HCT116 (cell line): ENCODE results near the gene TBC1D1. TPM values are rescaled to one million over a fixed set of nuclear protein-coding genes. Genes with fewer than 3 reads are reported as not detected.

Source experiments
- ATAC-seq: fragments of 200-7000 bp; cut with Tn5 transposase; 2 replicates; pipeline ENCODE4 v1.9.1; 2020; ENCODE audit warnings: mild to moderate bottlenecking, moderate library complexity
- BruUV-seq: library from RNA; stranded (reverse); fragments of 400-500 nt; replicated peaks from 2 replicates; lab custom pipeline; 2021; lab: Mats Ljungman, UMichigan
- CTCF ChIA-PET: fragments of 300-600 bp; sonication (Branson Sonifier 250); formaldehyde crosslinking; loops from one replicate; lab custom pipeline; 2021; ENCODE audit warnings: antibody characterized with exemption; lab: Charles Lee
- POLR2A ChIA-PET: fragments of 300-600, 350-600 bp; sonication (Branson Sonifier 250); formaldehyde crosslinking; loops from one replicate; lab custom pipeline; 2021; ENCODE audit warnings: antibody characterized with exemption; lab: Charles Lee
- RAD21 ChIA-PET, 2 experiments: fragments of 300-600 bp; sonication (Branson Sonifier 250); formaldehyde crosslinking; loops; one replicate each; lab custom pipeline; 2023; ENCODE audit warnings: low total read pairs in 2 of 2; ENCODE audit not compliant: uncharacterized antibody in 2 of 2, unreplicated experiment in 2 of 2, low non-redundant PET in 1 of 2; lab: Charles Lee
- DNase-seq: peaks from one replicate; pipeline ENCODE4 v3.0.0-alpha.2; 2010; ENCODE audit warnings: low read depth, low spot score
- H2AFZ ChIP-seq: fragments of 200-600 bp; shearing (Covaris generic), sonication (generic); 2 replicates; pipeline ENCODE4 v1.6.1; 2017; ENCODE audit warnings: low read depth, mixed run types, mixed read lengths, antibody characterized with exemption, low read length; ENCODE audit not compliant: poor library complexity, severe bottlenecking
- H3K27ac ChIP-seq: 2 replicates; pipeline ENCODE4 v1.5.1; 2012; ENCODE audit warnings: low read depth, low read length
- H3K27me3 ChIP-seq: fragments of 200-600 bp; sonication (generic); 2 replicates; pipeline ENCODE4 v1.6.1; 2016; ENCODE audit warnings: mixed run types, low read length, mixed read lengths; ENCODE audit not compliant: insufficient read depth
- H3K36me3 ChIP-seq, 2 experiments: fragments of 200-500 bp in 1 of 2; fragments of 200-600 bp in 1 of 2; sonication (Bioruptor generic) in 1 of 2; sonication (generic) in 1 of 2; 2 replicates each; pipeline versions ENCODE4 v1.5.1 to v1.6.1; 2014 to 2016; ENCODE audit warnings: low read length in 2 of 2, inconsistent platforms in 1 of 2, mixed read lengths in 1 of 2, mixed run types in 1 of 2; ENCODE audit not compliant: insufficient read depth in 2 of 2, control insufficient read depth in 1 of 2
- H3K4me1 ChIP-seq, 2 experiments: fragments of 200-600 bp in 1 of 2; sonication (generic) in 1 of 2; 2 replicates each; pipeline versions ENCODE4 v1.5.1 to v1.6.1; 2012 to 2017; ENCODE audit warnings: low read length in 2 of 2, inconsistent platforms in 1 of 2, mild to moderate bottlenecking in 1 of 2, mixed read lengths in 1 of 2, mixed run types in 1 of 2, moderate library complexity in 1 of 2; ENCODE audit not compliant: insufficient read depth in 2 of 2, control insufficient read depth in 1 of 2
- H3K4me2 ChIP-seq: fragments of 200-600 bp; sonication (generic); 2 replicates; pipeline ENCODE4 v1.6.1; 2017; ENCODE audit warnings: mixed run types, low read length, mixed read lengths
- H3K4me3 ChIP-seq, 2 experiments: fragments of 200-600 bp in 1 of 2; sonication (generic) in 1 of 2; replicated peaks in 1 of 2; 2 replicates each; pipeline ENCODE4 v1.5.1; 2011 to 2016; ENCODE audit warnings: low read length in 2 of 2, control low read depth in 1 of 2, low read depth in 1 of 2, mild to moderate bottlenecking in 1 of 2, mixed read lengths in 1 of 2, mixed run types in 1 of 2
- H3K79me2 ChIP-seq: fragments of 200-600 bp; sonication (generic); 2 replicates; pipeline ENCODE4 v1.6.1; 2017; ENCODE audit warnings: mild to moderate bottlenecking, mixed run types, low read length, moderate library complexity, mixed read lengths; ENCODE audit not compliant: insufficient read depth
- H3K9ac ChIP-seq: fragments of 200-600 bp; sonication (generic); 2 replicates; pipeline ENCODE4 v1.6.1; 2016; ENCODE audit warnings: low read length, mixed read lengths
- H3K9me2 ChIP-seq: fragments of 200-600 bp; sonication (generic), shearing (Covaris generic); 2 replicates; pipeline ENCODE4 v1.6.1; 2017; ENCODE audit warnings: mixed run types, mild to moderate bottlenecking, moderate library complexity; ENCODE audit not compliant: insufficient read depth
- H3K9me3 ChIP-seq, 2 experiments: fragments of 200-500 bp in 1 of 2; fragments of 200-600 bp in 1 of 2; sonication (Bioruptor generic) in 1 of 2; sonication (generic) in 1 of 2; 2 replicates each; pipeline ENCODE4 v1.6.1; 2014 to 2017; ENCODE audit warnings: low read length in 2 of 2, mixed read lengths in 2 of 2, inconsistent platforms in 1 of 2, low read depth in 1 of 2, mild to moderate bottlenecking in 1 of 2, mixed run types in 1 of 2, moderate library complexity in 1 of 2; ENCODE audit not compliant: control insufficient read depth in 1 of 2, insufficient read depth in 1 of 2
- H4K20me1 ChIP-seq: fragments of 200-600 bp; sonication (generic), shearing (Covaris generic); 2 replicates; pipeline ENCODE4 v1.6.1; 2017; ENCODE audit warnings: mixed run types, mild to moderate bottlenecking, moderate library complexity; ENCODE audit not compliant: insufficient read depth
- CBX3 ChIP-seq: IDR thresholded peaks from 2 replicates; pipeline ENCODE4 v1.6.1; 2012; ENCODE audit warnings: low read depth
- CEBPB ChIP-seq: IDR thresholded peaks from 2 replicates; pipeline ENCODE4 v1.6.1; 2012; ENCODE audit warnings: low read depth
- EGR1 ChIP-seq: IDR thresholded peaks from 2 replicates; pipeline ENCODE4 v1.6.1; 2012; ENCODE audit warnings: low read depth
- ELF1 ChIP-seq: IDR thresholded peaks from 2 replicates; pipeline ENCODE4 v1.6.1; 2012; ENCODE audit warnings: low read depth, borderline replicate concordance
- EZH2phosphoT487 ChIP-seq: fragments of 200-600 bp; IDR thresholded peaks from 2 replicates; pipeline ENCODE4 v1.6.1; 2018; ENCODE audit warnings: antibody characterized with exemption, borderline replicate concordance
- FOSL1 ChIP-seq: IDR thresholded peaks from 2 replicates; pipeline ENCODE4 v1.6.1; 2012; ENCODE audit warnings: low read depth
- JUND ChIP-seq: IDR thresholded peaks from 2 replicates; pipeline ENCODE4 v1.6.1; 2012
- POLR2A ChIP-seq: IDR thresholded peaks from 2 replicates; pipeline ENCODE4 v1.7.0; 2011; ENCODE audit warnings: borderline replicate concordance; ENCODE audit not compliant: insufficient read depth, insufficient read length; ENCODE audit errors: extremely low read depth
- POLR2AphosphoS5 ChIP-seq: IDR thresholded peaks from 2 replicates; pipeline ENCODE4 v1.6.1; 2011; ENCODE audit warnings: mild to moderate bottlenecking, low read depth, low read length, moderate library complexity
- RAD21 ChIP-seq: IDR thresholded peaks from 2 replicates; pipeline ENCODE4 v1.6.1; 2012; ENCODE audit warnings: low read depth, mild to moderate bottlenecking
- SIN3A ChIP-seq: IDR thresholded peaks from 2 replicates; pipeline ENCODE4 v1.6.1; 2012; ENCODE audit warnings: low read depth
- SP1 ChIP-seq: IDR thresholded peaks from 2 replicates; pipeline ENCODE4 v1.6.1; 2012; ENCODE audit warnings: low read depth
- TCF7L2 ChIP-seq: IDR thresholded peaks from 2 replicates; pipeline ENCODE4 v1.7.0; 2011; ENCODE audit warnings: borderline replicate concordance, inconsistent platforms; ENCODE audit not compliant: insufficient read depth, insufficient read length; ENCODE audit errors: extremely low read depth
- ZFX ChIP-seq: fragments of 450-650 bp; IDR thresholded peaks from 2 replicates; pipeline ENCODE4 v1.6.1; 2017
- ZNF274 ChIP-seq: fragments of 200-500 bp; sonication (Bioruptor generic); IDR thresholded peaks from 2 replicates; pipeline ENCODE4 v1.6.1; 2014; ENCODE audit warnings: mild to moderate bottlenecking, low read depth, low read length, inconsistent platforms
- intact Hi-C: fragments of 100-400 bp; cut with micrococcal nuclease; formaldehyde crosslinking; loops from 2 replicates; pipeline ENCODE4 v1.10.0; 2022
- total RNA-seq: library from RNA; stranded (reverse); gene quantifications from one replicate; pipeline ENCODE4 v1.2.1, GENCODE V29; 2021; ENCODE audit not compliant: unreplicated experiment
- TF ChIP-seq, protein P1 (sequence below): IDR thresholded peaks from 2 replicates; pipeline ENCODE4 v1.6.1; 2011; ENCODE audit warnings: mild to moderate bottlenecking, low read length, moderate library complexity; ENCODE audit not compliant: insufficient replicate concordance; ENCODE audit errors: extremely low read depth
- TF ChIP-seq, protein P2 (sequence below): IDR thresholded peaks from 2 replicates; pipeline ENCODE4 v1.6.1; 2012; ENCODE audit warnings: low read depth
- TF ChIP-seq, protein P3 (sequence below): IDR thresholded peaks from 2 replicates; pipeline ENCODE4 v1.6.1; 2012
- TF ChIP-seq, protein P4 (sequence below), 3 experiments: fragments of 200-600 bp in 1 of 3; sonication (generic) in 1 of 3; IDR thresholded peaks in 2 of 3; conservative IDR thresholded peaks in 1 of 3; 2 replicates each; pipeline ENCODE4 v1.5.1; 2012 to 2017; ENCODE audit warnings: low read depth in 2 of 3, low read length in 2 of 3, antibody characterized with exemption in 1 of 3, borderline replicate concordance in 1 of 3, control low read depth in 1 of 3, mild to moderate bottlenecking in 1 of 3, mixed read lengths in 1 of 3, mixed run types in 1 of 3, moderate library complexity in 1 of 3; ENCODE audit not compliant: insufficient read depth in 1 of 3
- TF ChIP-seq, protein P5 (sequence below): IDR thresholded peaks from 2 replicates; pipeline ENCODE4 v1.6.1; 2012

The TBC1D1 gene
- total RNA-seq, 1 experiment from 2014 or later: 82.7 TPM

DNA sequence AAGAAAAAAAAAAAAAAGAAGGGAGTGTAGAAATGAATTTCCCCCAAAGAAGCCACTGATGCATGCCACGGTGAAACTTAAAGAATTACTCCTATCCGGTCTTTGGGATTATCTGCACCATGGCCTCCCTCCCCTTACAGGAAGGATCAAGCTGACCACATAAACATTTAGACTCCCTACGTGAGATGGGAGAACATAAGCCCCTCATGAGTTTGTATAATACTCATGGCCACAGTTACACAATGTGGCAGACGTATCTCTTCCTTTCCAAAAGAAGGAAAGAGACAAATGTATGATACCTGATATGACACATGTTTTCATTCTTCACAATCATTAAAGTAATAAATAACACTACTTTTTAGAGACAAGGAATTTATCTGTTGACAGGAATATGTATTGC is 66.1 kb downstream of the TBC1D1 start:
- ChIA-PET POLR2A (no interaction called here), RAD21 (no interaction called here)

More for the DNA sequence above, 66.1 kb downstream of the TBC1D1 start:
- no peak for DNase-seq
- CTCF ChIA-PET: no interaction called here
- intact Hi-C loops: no loop called here
- no peak overlapping the region for H3K4me3 ChIP-seq
- no peaks in the 10 kb centered on the region for H3K9me2 ChIP-seq
- ATAC-seq: no peak
- no peaks in the 10 kb centered on the region for H3K79me2 ChIP-seq
- TF ChIP-seq ELF1 (no peak), SP1 (no peak), RAD21 (no peak), ZNF274 (no peak), JUND (no peak), POLR2A (no peak), FOSL1 (no peak), ZFX (no peak), EGR1 (no peak), SIN3A (no peak), CEBPB (no peak), TCF7L2 (no peak), CBX3 (no peak), EZH2phosphoT487 (no peak), POLR2AphosphoS5 (no peak)
- TF ChIP-seq, protein P1, sequence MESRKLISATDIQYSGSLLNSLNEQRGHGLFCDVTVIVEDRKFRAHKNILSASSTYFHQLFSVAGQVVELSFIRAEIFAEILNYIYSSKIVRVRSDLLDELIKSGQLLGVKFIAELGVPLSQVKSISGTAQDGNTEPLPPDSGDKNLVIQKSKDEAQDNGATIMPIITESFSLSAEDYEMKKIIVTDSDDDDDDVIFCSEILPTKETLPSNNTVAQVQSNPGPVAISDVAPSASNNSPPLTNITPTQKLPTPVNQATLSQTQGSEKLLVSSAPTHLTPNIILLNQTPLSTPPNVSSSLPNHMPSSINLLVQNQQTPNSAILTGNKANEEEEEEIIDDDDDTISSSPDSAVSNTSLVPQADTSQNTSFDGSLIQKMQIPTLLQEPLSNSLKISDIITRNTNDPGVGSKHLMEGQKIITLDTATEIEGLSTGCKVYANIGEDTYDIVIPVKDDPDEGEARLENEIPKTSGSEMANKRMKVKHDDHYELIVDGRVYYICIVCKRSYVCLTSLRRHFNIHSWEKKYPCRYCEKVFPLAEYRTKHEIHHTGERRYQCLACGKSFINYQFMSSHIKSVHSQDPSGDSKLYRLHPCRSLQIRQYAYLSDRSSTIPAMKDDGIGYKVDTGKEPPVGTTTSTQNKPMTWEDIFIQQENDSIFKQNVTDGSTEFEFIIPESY: no peak
- TF ChIP-seq, protein P2, sequence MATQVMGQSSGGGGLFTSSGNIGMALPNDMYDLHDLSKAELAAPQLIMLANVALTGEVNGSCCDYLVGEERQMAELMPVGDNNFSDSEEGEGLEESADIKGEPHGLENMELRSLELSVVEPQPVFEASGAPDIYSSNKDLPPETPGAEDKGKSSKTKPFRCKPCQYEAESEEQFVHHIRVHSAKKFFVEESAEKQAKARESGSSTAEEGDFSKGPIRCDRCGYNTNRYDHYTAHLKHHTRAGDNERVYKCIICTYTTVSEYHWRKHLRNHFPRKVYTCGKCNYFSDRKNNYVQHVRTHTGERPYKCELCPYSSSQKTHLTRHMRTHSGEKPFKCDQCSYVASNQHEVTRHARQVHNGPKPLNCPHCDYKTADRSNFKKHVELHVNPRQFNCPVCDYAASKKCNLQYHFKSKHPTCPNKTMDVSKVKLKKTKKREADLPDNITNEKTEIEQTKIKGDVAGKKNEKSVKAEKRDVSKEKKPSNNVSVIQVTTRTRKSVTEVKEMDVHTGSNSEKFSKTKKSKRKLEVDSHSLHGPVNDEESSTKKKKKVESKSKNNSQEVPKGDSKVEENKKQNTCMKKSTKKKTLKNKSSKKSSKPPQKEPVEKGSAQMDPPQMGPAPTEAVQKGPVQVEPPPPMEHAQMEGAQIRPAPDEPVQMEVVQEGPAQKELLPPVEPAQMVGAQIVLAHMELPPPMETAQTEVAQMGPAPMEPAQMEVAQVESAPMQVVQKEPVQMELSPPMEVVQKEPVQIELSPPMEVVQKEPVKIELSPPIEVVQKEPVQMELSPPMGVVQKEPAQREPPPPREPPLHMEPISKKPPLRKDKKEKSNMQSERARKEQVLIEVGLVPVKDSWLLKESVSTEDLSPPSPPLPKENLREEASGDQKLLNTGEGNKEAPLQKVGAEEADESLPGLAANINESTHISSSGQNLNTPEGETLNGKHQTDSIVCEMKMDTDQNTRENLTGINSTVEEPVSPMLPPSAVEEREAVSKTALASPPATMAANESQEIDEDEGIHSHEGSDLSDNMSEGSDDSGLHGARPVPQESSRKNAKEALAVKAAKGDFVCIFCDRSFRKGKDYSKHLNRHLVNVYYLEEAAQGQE: no peak
- TF ChIP-seq, protein P3, sequence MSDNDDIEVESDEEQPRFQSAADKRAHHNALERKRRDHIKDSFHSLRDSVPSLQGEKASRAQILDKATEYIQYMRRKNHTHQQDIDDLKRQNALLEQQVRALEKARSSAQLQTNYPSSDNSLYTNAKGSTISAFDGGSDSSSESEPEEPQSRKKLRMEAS: no peak
- TF ChIP-seq, protein P4, sequence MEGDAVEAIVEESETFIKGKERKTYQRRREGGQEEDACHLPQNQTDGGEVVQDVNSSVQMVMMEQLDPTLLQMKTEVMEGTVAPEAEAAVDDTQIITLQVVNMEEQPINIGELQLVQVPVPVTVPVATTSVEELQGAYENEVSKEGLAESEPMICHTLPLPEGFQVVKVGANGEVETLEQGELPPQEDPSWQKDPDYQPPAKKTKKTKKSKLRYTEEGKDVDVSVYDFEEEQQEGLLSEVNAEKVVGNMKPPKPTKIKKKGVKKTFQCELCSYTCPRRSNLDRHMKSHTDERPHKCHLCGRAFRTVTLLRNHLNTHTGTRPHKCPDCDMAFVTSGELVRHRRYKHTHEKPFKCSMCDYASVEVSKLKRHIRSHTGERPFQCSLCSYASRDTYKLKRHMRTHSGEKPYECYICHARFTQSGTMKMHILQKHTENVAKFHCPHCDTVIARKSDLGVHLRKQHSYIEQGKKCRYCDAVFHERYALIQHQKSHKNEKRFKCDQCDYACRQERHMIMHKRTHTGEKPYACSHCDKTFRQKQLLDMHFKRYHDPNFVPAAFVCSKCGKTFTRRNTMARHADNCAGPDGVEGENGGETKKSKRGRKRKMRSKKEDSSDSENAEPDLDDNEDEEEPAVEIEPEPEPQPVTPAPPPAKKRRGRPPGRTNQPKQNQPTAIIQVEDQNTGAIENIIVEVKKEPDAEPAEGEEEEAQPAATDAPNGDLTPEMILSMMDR (IDR thresholded peaks at IDR 0.05 in 2 of 3, conservative IDR thresholded peaks at IDR 0.05 in 1 of 3; ENCODE audit: borderline replicate concordance in 1 of 3, insufficient read depth in 1 of 3, low read depth in 2 of 3, low read length in 2 of 3): no peak
- TF ChIP-seq, protein P5, sequence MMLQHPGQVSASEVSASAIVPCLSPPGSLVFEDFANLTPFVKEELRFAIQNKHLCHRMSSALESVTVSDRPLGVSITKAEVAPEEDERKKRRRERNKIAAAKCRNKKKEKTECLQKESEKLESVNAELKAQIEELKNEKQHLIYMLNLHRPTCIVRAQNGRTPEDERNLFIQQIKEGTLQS: no peak
- H3K9me3 ChIP-seq: no peaks in the 10 kb centered on the region
- no peak overlapping the region for H2AFZ ChIP-seq
- H3K9ac ChIP-seq: no peak overlapping the region
- H4K20me1 ChIP-seq: no peaks in the 10 kb centered on the region
- H3K36me3 ChIP-seq: no peaks in the 10 kb centered on the region
- H3K27me3 ChIP-seq: no peaks in the 10 kb centered on the region
- no peak overlapping the region for H3K4me2 ChIP-seq
- H3K27ac ChIP-seq: no peak overlapping the region
- no TSS peak for BruUV-seq
- H3K4me1 ChIP-seq: no peaks in the 10 kb centered on the region
